HCT116 (cell line): ENCODE data around the gene CKAP2L. TPM values are rescaled to one million over a fixed set of nuclear protein-coding genes. Genes with fewer than 3 reads are reported as not detected.

Experiments
- ATAC-seq: fragments of 200-7000 bp; cut with Tn5 transposase; 2 replicates; pipeline ENCODE4 v1.9.1; 2020; ENCODE audit warnings: mild to moderate bottlenecking, moderate library complexity
- BruUV-seq: library from RNA; stranded (reverse); fragments of 400-500 nt; replicated peaks from 2 replicates; lab custom pipeline; 2021; lab: Mats Ljungman, UMichigan
- CTCF ChIA-PET: fragments of 300-600 bp; sonication (Branson Sonifier 250); formaldehyde crosslinking; loops from one replicate; lab custom pipeline; 2021; ENCODE audit warnings: antibody characterized with exemption; lab: Charles Lee
- POLR2A ChIA-PET: fragments of 300-600, 350-600 bp; sonication (Branson Sonifier 250); formaldehyde crosslinking; loops from one replicate; lab custom pipeline; 2021; ENCODE audit warnings: antibody characterized with exemption; lab: Charles Lee
- RAD21 ChIA-PET, 2 experiments: fragments of 300-600 bp; sonication (Branson Sonifier 250); formaldehyde crosslinking; loops; one replicate each; lab custom pipeline; 2023; ENCODE audit warnings: low total read pairs in 2 of 2; ENCODE audit not compliant: uncharacterized antibody in 2 of 2, unreplicated experiment in 2 of 2, low non-redundant PET in 1 of 2; lab: Charles Lee
- DNase-seq: peaks from one replicate; pipeline ENCODE4 v3.0.0-alpha.2; 2010; ENCODE audit warnings: low read depth, low spot score
- H2AFZ ChIP-seq: fragments of 200-600 bp; shearing (Covaris generic), sonication (generic); 2 replicates; pipeline ENCODE4 v1.6.1; 2017; ENCODE audit warnings: low read depth, mixed run types, mixed read lengths, antibody characterized with exemption, low read length; ENCODE audit not compliant: poor library complexity, severe bottlenecking
- H3K27ac ChIP-seq: 2 replicates; pipeline ENCODE4 v1.5.1; 2012; ENCODE audit warnings: low read depth, low read length
- H3K27me3 ChIP-seq: fragments of 200-600 bp; sonication (generic); 2 replicates; pipeline ENCODE4 v1.6.1; 2016; ENCODE audit warnings: mixed run types, low read length, mixed read lengths; ENCODE audit not compliant: insufficient read depth
- H3K36me3 ChIP-seq, 2 experiments: fragments of 200-500 bp in 1 of 2; fragments of 200-600 bp in 1 of 2; sonication (Bioruptor generic) in 1 of 2; sonication (generic) in 1 of 2; 2 replicates each; pipeline versions ENCODE4 v1.5.1 to v1.6.1; 2014 to 2016; ENCODE audit warnings: low read length in 2 of 2, inconsistent platforms in 1 of 2, mixed read lengths in 1 of 2, mixed run types in 1 of 2; ENCODE audit not compliant: insufficient read depth in 2 of 2, control insufficient read depth in 1 of 2
- H3K4me1 ChIP-seq, 2 experiments: fragments of 200-600 bp in 1 of 2; sonication (generic) in 1 of 2; 2 replicates each; pipeline versions ENCODE4 v1.5.1 to v1.6.1; 2012 to 2017; ENCODE audit warnings: low read length in 2 of 2, inconsistent platforms in 1 of 2, mild to moderate bottlenecking in 1 of 2, mixed read lengths in 1 of 2, mixed run types in 1 of 2, moderate library complexity in 1 of 2; ENCODE audit not compliant: insufficient read depth in 2 of 2, control insufficient read depth in 1 of 2
- H3K4me2 ChIP-seq: fragments of 200-600 bp; sonication (generic); 2 replicates; pipeline ENCODE4 v1.6.1; 2017; ENCODE audit warnings: mixed run types, low read length, mixed read lengths
- H3K4me3 ChIP-seq, 2 experiments: fragments of 200-600 bp in 1 of 2; sonication (generic) in 1 of 2; replicated peaks in 1 of 2; 2 replicates each; pipeline ENCODE4 v1.5.1; 2011 to 2016; ENCODE audit warnings: low read length in 2 of 2, control low read depth in 1 of 2, low read depth in 1 of 2, mild to moderate bottlenecking in 1 of 2, mixed read lengths in 1 of 2, mixed run types in 1 of 2
- H3K79me2 ChIP-seq: fragments of 200-600 bp; sonication (generic); 2 replicates; pipeline ENCODE4 v1.6.1; 2017; ENCODE audit warnings: mild to moderate bottlenecking, mixed run types, low read length, moderate library complexity, mixed read lengths; ENCODE audit not compliant: insufficient read depth
- H3K9ac ChIP-seq: fragments of 200-600 bp; sonication (generic); 2 replicates; pipeline ENCODE4 v1.6.1; 2016; ENCODE audit warnings: low read length, mixed read lengths
- H3K9me2 ChIP-seq: fragments of 200-600 bp; sonication (generic), shearing (Covaris generic); 2 replicates; pipeline ENCODE4 v1.6.1; 2017; ENCODE audit warnings: mixed run types, mild to moderate bottlenecking, moderate library complexity; ENCODE audit not compliant: insufficient read depth
- H3K9me3 ChIP-seq, 2 experiments: fragments of 200-500 bp in 1 of 2; fragments of 200-600 bp in 1 of 2; sonication (Bioruptor generic) in 1 of 2; sonication (generic) in 1 of 2; 2 replicates each; pipeline ENCODE4 v1.6.1; 2014 to 2017; ENCODE audit warnings: low read length in 2 of 2, mixed read lengths in 2 of 2, inconsistent platforms in 1 of 2, low read depth in 1 of 2, mild to moderate bottlenecking in 1 of 2, mixed run types in 1 of 2, moderate library complexity in 1 of 2; ENCODE audit not compliant: control insufficient read depth in 1 of 2, insufficient read depth in 1 of 2
- H4K20me1 ChIP-seq: fragments of 200-600 bp; sonication (generic), shearing (Covaris generic); 2 replicates; pipeline ENCODE4 v1.6.1; 2017; ENCODE audit warnings: mixed run types, mild to moderate bottlenecking, moderate library complexity; ENCODE audit not compliant: insufficient read depth
- CEBPB ChIP-seq: IDR thresholded peaks from 2 replicates; pipeline ENCODE4 v1.6.1; 2012; ENCODE audit warnings: low read depth
- ELF1 ChIP-seq: IDR thresholded peaks from 2 replicates; pipeline ENCODE4 v1.6.1; 2012; ENCODE audit warnings: low read depth, borderline replicate concordance
- EZH2phosphoT487 ChIP-seq: fragments of 200-600 bp; IDR thresholded peaks from 2 replicates; pipeline ENCODE4 v1.6.1; 2018; ENCODE audit warnings: antibody characterized with exemption, borderline replicate concordance
- POLR2AphosphoS5 ChIP-seq: IDR thresholded peaks from 2 replicates; pipeline ENCODE4 v1.6.1; 2011; ENCODE audit warnings: mild to moderate bottlenecking, low read depth, low read length, moderate library complexity
- SIN3A ChIP-seq: IDR thresholded peaks from 2 replicates; pipeline ENCODE4 v1.6.1; 2012; ENCODE audit warnings: low read depth
- SP1 ChIP-seq: IDR thresholded peaks from 2 replicates; pipeline ENCODE4 v1.6.1; 2012; ENCODE audit warnings: low read depth
- YY1 ChIP-seq: IDR thresholded peaks from 2 replicates; pipeline ENCODE4 v1.6.1; 2011; ENCODE audit warnings: low read length, low read depth, moderate library complexity, mild to moderate bottlenecking; ENCODE audit not compliant: insufficient replicate concordance; ENCODE audit errors: extremely low read depth
- ZBTB33 ChIP-seq: IDR thresholded peaks from 2 replicates; pipeline ENCODE4 v1.6.1; 2011; ENCODE audit warnings: mild to moderate bottlenecking, low read length, moderate library complexity; ENCODE audit not compliant: insufficient replicate concordance; ENCODE audit errors: extremely low read depth
- intact Hi-C: fragments of 100-400 bp; cut with micrococcal nuclease; formaldehyde crosslinking; loops from 2 replicates; pipeline ENCODE4 v1.10.0; 2022
- total RNA-seq: library from RNA; stranded (reverse); gene quantifications from one replicate; pipeline ENCODE4 v1.2.1, GENCODE V29; 2021; ENCODE audit not compliant: unreplicated experiment
- TF ChIP-seq, protein P1 (sequence below): IDR thresholded peaks from 2 replicates; pipeline ENCODE4 v1.6.1; 2012

The CKAP2L gene
- total RNA-seq, 1 experiment from 2014 or later = 27.5 TPM

DNA sequence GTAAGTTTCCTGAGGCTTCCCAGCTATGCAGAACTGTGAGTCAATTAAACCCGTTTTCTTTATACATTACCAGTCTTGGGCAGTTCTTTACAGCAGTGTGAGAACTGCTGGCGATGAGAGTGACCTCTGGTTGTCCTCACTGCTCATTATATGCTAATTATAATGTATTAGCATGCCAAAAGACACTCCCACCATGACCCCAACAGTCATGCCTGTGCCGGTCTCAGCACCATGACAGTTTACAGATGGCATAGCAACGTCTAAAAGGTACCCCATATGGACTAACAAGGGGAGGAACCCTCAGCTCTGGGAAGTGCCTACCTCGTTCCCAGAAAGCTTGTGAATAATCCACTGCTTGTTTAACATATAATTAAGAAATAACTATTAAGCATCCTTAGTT lies 28.0 kb upstream of the CKAP2L start:
- no peak for TF ChIP-seq POLR2AphosphoS5
- TF ChIP-seq EZH2phosphoT487 = no peak
- TF ChIP-seq ZBTB33 = no peak
- TF ChIP-seq ELF1 = no peak
- no peak for TF ChIP-seq SP1
- no peak for TF ChIP-seq YY1
- TF ChIP-seq, protein P1, sequence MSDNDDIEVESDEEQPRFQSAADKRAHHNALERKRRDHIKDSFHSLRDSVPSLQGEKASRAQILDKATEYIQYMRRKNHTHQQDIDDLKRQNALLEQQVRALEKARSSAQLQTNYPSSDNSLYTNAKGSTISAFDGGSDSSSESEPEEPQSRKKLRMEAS = no peak
- Histone ChIP-seq H3K4me2 (no peak overlapping the region), H3K9ac (no peak overlapping the region), H3K4me3 (no peak overlapping the region), H3K27me3 (no peaks in the 10 kb centered on the region), H2AFZ (no peak overlapping the region), H3K9me2 (no peaks in the 10 kb centered on the region), H3K27ac (no peak overlapping the region), H3K36me3 (no peaks in the 10 kb centered on the region), H3K79me2 (no peaks in the 10 kb centered on the region), H3K4me1 (peaks cover 0 to 4% of the 10 kb centered on the region in 2 experiments; a peak in 1 of 4 replicates), H4K20me1 (no peaks in the 10 kb centered on the region), H3K9me3 (no peaks in the 10 kb centered on the region)
- ChIA-PET CTCF (no interaction called here), POLR2A (no interaction called here), RAD21 (no interaction called here)
- intact Hi-C loops = no loop called here
- no TSS peak for BruUV-seq
- ATAC-seq (no peak), DNase-seq (no peak)

- POLR2A ChIA-PET = no interaction called here
- CTCF ChIA-PET = no interaction called here
- RAD21 ChIA-PET = no interaction called here
These were observed 27.4 kb upstream of the CKAP2L start for GRCh38 chr2:112791693-112792230.

More at GRCh38 chr2:112791693-112792230, 27.4 kb upstream of the CKAP2L start:
- Histone ChIP-seq H3K4me3 (no peak overlapping the region), H3K4me2 (no peak overlapping the region), H3K9me2 (no peaks in the 10 kb centered on the region), H3K27me3 (no peaks in the 10 kb centered on the region), H2AFZ (no peak overlapping the region), H3K79me2 (no peaks in the 10 kb centered on the region), H3K9me3 (no peaks in the 10 kb centered on the region), H3K27ac (no peak overlapping the region), H3K9ac (no peak overlapping the region), H4K20me1 (no peaks in the 10 kb centered on the region), H3K4me1 (peaks cover 0 to 4% of the 10 kb centered on the region in 2 experiments; a peak in 1 of 4 replicates), H3K36me3 (no peaks in the 10 kb centered on the region)
- no peak for ATAC-seq
- DNase-seq = no peak
- intact Hi-C loops = no loop called here
- no TSS peak for BruUV-seq
- TF ChIP-seq CEBPB (no peak), SIN3A (no peak)
